Activated naive CD8-positive, alpha-beta T cell treated with anti-CD3 and anti-CD28 coated beads, Interleukin-2, amount 50 U/mL, for 16 hours (primary cell): ENCODE data around the gene SLC24A3.

ENCODE experiments used
- DNase-seq: peaks from one replicate; pipeline ENCODE4 v3.0.0-alpha.2; 2020; ENCODE audit warnings: low read depth, low spot score

The SLC24A3 gene

DNA sequence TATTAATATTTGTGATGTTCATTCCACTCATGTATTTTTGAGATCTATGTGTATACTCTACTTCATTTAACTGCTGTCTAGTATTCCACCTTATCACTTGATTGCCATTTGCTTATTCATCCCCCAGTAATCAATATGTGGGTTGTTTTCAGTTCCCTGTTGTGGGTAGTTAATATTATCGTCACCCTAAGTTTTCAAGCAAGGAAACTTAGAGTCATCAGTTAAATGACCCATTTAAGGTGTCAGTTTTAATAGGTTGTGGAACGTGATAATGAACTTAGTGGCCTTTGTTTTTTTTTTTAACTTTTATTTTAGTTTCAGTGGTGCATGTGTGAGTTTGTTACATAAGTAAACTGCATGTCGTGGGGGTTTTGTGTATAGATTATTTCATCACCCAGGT lies 90.3 kb downstream of the SLC24A3 start:
- no peak for DNase-seq

DNA sequence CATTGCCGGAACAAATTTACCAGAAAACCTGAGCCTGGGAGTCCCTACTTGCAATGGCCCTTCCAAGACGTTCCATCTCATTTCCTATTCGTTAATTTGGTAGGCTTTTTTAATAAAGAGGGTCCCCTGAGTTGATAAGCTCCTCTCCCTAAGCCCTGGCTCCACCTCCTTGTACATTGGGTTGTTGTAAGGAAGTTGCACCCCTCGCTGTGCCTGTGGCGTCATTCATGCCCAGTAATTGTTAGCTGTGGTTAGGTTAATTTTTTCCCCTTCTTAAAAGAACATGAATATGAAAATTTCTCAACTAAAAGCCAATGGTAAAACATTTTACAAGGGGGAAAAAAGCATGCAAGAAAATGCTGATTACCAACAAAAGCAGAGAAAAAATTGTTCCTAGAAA lies 91.9 kb downstream of the SLC24A3 start:
- no peak for DNase-seq

DNA sequence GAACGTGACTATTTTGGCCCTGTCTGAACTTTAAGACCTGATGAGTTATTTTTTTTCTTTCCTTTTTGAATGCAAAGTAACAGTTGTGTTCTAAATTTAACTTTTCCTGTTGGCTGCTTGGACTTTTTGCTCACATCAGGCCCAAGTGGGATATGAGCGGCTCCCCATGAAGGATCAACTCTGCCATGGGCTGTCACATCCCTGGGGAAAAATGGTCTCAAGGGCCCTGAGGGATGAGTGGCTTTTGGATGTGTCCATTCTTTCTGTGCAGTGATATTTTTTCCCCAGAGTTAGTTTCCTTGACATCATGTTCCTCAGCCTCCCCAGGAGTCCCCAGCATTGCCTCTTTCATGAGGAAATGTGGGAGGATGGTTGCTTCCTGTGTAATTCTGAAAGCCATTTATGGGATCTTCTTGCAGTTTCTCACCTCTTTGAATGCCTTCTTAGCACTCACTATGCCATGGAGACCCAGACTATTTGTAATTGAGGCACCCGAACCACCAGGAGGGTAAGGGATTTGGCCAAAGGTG lies 92.5 kb downstream of the SLC24A3 start:
- DNase-seq = no peak

DNA sequence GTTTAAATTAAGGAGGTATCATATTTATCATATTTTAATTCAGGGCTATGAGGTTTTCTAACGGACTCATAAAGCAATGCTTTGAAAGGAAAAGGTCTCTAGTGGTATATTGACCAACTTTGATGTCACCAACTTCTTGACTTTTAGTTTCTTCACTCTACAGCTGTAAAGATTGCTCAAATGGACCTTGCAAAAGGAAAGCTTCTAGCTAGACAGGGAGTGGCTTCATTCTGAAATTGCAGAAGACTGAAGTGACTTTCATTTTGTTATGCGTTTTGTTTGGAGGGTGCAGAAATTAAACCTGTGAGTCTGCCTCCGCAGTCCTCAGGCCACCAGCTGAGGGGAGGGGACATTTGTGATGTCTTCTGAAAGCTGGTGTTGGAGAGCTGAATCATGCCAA lies 95.7 kb downstream of the SLC24A3 start:
- no peak for DNase-seq

DNA sequence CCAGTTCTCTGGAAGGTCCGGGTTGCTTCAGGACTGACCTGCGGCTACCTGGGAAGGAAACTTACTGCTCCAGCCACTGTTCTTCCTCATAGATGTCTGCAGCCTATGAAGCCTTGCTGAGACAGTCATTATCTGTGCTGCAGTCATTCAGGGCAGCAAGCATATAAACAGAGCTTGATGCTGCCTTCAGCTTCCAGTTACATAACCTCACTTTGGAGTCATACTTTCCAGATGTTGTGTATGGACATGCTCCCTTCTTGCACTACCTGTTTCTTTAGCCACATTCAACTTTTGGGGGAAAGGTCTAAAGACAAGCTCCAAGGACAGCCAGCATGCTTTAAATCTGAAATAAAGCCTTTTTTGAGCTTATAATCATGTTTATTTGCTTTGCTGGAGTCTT lies 98.1 kb downstream of the SLC24A3 start:
- DNase-seq = no peak

DNA sequence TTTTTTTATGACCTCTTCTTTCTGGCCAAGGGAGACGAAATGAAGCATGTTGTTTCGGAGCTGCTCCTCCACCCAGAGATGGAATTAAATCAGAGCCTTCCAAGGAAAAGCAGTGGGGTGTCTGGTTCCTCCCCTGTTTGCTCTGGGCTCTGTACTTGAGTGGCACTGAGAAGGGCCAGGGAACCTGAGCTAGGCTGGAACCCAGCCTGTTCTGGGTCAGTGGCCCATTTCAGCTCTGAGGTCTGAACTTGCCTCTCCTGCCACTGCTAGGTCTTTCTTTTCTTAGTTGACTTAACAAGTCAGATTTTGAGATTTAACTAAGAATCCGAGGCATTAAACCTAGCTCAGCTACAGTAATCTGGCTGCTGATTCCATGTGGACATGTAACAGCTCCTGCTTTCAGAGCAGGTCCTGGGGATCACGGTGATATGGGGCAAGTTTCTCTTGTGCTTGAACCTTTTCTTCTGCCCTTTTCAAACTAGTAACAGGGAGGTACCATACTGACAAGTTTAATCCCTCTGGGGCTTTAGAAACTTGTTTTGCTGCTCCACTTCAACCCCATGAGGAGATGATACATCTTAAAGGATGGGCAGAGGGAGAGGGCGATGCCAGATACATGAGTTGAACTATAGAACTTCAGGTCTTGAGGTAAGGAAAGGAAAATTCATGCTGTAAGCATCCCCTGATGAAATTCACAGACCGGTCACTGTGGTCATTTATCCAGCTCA lies 101.1 kb downstream of the SLC24A3 start:
- no peak for DNase-seq

DNA sequence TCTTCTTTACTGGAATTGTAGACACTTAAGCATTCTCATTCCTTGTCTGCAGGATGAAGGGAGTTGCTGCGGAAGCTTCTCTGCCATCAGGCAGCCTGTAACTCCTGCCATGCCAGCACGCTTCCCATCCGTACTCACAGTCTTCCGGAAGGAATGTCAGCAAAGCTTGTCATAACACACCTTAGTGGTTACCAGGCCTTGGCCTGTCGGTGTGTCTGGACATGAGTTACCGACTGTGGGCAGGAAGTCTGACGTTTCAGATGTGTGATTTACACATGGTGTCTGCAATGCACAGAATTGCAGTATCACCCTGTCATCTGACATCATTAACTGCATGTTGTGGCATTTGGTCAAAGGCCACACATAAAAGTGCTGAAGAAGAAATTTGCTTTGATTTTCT lies 102.2 kb downstream of the SLC24A3 start:
- DNase-seq = no peak

DNA sequence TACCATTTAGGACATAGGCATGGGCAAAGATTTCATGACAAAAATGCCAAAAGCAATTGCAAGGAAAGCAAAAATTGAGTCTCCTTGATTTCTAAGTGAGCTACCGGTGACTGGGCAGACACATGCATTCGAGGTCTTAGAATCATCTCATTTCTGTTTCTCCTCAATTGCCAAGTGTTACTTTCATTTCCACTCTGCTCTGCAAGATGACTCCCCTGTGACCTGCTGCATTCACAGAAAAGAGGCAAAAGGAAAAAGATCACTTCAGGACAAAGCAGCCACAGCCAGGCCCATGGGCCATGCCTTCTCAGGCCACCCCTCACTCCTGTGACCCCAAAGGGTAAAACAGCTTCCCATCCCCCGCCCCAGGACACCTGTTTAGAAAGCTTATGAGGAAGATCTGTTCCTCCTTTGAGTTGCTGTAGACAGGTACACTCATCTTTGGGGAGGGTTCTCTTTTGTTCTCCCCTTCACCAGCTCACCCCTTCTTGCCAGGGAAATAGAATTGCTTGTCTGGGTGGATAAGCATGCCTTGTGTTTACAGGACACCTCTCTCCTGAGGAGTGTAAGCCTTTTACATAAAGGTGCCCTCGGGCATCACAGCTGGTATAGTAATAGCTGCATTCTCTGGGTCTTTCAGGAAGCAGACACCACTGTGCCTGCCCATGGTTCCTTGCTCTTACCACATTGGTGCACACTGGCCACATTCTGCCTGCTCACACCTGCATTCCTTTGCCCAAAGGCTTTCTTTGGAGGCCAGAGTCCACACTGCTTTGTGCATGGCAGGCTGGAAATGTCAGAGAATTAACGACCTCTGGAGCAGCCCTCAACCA lies 105.0 kb downstream of the SLC24A3 start:
- no peak for DNase-seq

DNA sequence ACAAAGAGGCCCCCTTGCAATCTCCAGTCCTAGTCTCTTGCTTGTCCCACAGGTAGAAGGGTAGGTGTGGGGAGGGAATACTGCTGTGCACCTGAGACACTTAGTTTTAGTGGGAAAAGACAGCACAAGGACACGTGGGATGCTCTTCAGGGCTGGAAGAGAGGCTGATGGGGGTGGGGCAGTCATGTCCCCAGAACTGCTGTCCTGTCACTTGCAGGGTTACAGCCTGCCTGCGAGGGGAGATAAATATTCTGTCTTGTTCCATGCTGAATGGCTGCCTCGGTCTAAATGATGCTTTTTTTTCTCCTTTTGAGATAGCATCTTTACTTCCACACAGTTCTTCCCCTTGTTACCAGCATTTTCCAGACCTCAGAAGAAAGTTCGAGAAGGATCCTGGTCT lies 106.2 kb downstream of the SLC24A3 start:
- DNase-seq = no peak

DNA sequence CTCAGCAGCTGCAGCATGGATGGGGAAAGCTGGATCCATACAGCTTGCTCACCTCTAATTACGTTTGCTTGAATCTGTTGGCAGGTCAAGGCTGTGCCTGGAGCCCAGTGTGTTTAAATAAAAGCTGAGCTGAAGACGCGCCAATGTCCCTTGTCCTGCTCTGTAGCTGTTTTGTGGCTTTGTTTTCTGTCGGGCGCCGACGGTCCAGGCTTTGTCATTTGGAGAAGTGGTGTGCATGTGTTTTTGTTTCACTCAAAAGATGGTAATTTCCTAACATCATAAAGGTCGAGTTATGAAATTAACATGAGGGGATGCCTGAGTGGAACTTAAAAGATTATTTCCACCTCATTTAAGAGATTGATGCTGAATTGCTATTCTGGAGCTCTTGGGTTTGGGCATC lies 107.6 kb downstream of the SLC24A3 start:
- no peak for DNase-seq

DNA sequence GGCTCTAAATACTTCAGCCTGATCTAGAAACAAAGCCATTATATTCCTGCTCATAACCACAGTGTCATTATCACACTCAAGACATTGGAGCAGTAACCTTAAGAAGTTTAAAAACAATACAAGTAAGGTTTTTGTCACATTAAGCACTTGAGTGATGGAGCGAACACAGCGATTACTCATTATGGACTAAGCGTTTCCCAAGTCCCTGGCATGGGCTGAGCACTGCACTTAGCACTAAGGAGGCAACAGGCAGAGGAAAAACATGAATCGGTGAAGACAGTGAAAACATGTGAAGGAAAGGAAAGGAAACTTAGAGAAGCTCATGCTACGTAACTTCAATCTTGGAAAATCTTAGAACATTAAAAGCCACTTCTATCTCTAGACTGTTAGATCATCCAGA lies 108.7 kb downstream of the SLC24A3 start:
- DNase-seq = no peak

DNA sequence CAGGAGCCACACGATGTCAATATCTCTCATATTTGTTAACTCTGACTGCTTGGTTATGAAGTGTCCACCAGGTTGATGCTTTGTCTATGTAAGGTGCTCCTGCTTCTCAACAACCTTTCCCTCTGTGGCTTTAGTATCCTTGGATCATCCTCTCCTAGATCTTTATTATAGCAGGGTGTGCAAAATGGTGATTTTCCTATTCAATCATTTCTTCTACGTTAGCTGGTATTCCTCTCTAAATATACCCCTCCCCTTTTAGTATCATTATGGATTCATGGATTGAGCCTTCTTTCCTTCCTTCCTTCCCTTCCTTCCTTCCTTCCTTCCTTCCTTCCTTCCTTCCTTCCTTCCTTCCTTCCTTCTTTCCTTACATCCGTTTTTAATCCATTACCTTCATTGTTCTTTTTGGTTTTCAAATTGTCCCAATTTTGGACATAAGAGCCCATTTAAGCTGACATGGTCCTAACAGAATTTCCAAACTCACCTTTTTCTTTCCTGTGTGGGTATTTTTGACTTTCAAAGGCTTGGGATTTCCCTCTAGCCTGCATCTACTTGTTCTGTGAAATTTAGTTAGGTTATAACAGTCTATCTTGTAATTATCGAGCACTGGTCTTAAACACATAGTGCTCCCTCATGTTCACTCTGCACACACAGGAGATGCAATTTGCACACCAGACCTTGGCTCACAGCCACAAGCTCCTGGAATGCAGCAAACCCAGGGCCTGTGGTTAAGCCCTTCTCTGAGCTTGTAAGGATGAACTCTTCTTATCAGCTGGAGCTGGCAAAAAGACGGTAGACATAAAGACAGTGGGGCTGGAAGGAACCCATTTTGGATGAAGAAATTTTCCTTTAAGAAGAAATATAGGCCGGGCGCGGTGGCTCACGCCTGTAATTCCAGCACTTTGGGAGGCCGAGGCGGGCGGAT lies 109.9 kb downstream of the SLC24A3 start:
- no peak for DNase-seq

DNA sequence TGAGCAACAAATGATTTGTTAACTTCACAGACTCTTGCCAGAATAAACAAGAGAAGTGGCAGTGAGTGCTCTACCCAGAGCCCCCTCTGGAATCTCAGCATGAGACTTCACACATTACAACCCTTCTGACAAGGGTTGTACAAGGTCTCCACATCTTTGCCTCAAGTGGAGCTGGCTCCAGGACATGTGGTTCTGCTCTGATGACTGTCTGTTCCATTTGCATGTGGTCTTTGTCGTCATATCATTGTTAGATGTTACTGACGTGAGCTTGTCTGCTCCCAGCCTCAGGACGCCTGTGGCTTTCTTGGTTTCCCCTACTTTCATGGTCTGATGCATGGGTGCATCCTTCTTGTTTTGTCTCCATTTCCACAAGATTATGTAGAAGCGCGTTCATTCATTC lies 115.0 kb downstream of the SLC24A3 start:
- no peak for DNase-seq

DNA sequence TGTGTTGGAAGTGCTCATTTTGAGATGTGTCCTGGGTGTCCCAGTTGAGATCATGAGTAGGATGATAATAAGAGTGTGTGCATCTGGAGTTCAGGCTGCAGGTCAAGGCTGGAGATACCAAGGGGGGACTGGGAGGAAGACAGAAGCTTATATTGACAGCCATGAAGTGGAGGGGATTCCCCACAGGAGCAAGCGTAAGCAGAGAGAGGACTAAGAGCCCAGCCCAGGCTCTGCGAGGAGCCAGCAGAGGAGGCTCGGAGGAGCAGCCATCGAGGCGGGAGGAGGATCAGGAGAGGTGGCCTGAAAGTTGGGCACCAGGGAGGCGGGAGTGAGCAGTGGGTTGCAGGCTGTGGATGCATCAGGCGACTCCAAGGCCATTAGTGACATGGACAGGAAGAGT lies 116.2 kb downstream of the SLC24A3 start:
- no peak for DNase-seq

DNA sequence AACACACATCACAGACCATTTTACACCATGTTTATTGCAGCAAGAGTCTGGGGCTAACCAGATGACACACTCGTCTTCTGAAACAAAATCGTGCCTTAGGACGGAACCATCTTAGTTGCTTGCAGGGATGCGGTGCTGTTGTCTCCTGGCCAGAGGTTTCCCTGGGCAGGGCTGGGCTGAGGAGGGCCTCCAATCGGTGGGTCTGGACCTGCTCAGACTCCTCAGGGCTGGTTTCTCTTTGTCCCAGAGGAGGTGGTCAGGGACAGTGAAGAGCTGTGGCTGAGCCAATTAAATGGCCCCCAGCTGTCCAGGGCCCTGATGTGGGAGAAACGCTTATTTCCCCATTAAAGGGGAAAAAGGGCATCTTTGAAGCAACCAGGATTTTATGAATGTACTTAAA lies 117.6 kb downstream of the SLC24A3 start:
- no peak for DNase-seq

DNA sequence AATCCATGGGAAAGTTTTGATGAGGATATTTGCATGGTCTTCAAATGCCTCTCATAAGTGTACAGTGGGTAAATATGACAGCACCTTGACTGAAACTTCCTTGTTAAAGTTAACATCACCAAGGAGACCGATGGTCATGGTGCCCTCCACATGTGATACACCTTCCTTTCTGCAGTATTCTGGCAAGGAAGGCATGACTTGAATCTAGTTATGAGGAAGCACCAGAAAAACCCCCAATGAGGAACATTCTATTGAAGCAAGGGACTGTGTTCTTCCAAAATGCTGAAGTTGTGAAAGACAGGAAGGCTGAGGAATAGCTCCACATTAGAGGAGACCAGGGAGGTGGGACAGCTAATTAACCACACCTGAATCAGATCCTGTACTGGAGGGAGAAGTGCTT lies 118.3 kb downstream of the SLC24A3 start:
- DNase-seq = no peak

DNA sequence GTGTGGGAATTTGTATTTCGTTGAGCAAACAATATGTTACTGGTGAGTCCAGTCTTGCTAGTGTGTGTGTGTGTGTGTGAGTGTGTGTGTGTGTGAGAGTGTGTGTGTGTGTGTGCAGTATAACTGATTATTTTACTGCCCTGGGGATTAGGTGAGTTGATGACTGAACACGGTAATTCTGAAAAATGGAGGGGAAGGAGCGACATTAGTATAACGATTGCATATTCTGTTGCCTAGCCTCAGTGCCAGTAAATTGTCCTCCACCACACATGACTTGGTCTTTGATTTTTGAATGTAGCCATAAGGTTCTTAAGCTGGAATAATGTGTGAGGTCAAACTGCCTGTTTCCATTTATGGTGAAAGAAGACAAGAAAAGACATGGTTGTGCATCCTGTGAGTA lies 121.1 kb downstream of the SLC24A3 start:
- no peak for DNase-seq

DNA sequence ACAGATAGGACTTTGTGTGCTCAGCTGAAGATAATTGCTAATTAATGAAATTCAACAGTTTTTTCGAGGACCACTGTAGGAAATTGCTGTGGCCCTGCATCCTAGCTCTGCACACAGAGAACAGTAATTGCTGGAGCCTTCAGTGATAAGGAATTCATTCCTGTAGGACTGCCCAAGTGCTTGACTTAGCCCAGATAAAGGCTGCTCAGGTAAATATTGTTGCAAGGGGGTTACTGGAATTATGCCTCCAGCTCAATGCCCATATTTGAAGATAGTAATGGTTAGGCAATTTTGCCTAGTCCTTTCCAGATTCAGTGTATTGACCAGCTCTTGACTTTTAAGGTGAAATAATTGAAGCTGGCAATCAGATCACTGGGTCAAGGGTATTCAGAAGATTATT lies 122.9 kb downstream of the SLC24A3 start:
- no peak for DNase-seq

DNA sequence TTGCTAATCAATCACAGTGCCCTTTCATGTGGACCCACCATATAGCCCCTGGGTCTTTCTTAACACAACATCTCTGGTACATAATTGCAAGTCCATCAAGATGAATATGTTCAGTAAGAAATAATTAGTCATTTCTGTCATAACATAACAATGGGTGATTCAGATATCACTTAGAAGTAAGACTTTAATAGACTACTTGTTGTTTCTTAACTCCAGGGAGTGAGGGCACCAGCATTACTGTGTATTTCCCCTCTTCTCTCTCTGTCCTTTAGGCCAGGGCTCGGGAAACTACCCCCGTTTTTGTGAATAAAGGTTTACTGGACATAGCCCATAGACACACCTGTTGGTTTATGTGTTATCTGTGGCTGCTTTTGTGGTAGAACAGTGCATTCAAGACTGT lies 123.5 kb downstream of the SLC24A3 start:
- DNase-seq = no peak

DNA sequence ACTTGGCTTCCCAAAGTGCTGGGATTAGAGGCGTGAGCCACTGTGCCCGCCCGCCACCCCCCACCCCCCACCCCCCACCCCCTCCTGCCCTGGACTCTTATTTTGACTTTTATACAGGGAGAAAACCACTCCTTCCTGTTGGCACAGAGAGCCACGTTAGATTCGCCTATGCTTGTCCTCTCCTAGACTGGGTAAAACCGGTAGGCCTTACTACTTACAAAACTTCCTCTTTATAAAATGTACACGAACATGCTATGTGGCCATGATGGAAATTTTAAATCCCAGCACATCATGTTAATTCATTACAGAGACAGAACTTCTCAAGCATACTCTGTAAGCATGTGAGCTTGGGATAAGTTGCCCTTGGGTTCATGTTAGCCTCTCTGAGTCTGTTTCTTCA lies 124.2 kb downstream of the SLC24A3 start:
- no peak for DNase-seq

DNA sequence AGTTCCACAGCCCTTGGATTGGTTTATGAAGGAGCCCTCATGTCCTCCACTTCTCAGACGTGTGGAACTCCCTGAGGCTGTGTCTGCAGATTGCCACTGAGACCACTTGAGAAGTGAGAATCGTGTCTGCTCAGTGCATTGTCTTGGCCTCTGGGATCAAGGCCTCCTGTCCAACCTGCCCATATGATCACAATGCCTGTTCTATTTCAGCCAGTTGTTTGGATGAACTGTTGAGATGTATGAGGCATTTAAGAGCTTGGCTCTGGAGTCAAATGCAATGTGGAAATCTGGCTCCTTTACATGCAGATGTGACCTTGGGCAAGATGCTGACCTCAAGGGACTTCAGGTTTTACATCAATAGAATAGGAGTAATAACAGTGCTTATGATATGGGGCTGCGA lies 125.9 kb downstream of the SLC24A3 start:
- DNase-seq = no peak

DNA sequence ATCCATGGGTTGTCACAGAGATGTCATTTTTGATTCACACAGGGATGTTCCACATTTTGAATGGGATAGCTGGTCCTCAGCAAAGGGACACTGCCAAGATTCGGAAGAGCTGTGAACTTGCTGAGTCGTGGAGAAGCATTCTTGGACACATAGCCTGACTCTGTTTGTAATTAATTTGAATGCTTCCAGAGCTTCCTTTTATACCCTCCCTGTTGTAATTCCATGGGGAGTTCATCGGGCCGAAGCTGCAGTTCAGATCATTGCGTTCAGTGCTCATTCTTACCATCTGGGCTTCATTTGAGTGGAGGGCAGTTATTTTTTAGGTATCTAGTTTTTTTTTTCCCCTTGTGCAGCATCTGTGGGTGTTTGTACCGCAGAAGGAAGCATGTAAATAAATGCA lies 126.5 kb downstream of the SLC24A3 start:
- DNase-seq = no peak
